Right lobe of liver (tissue), 6 donors: Measurements from ENCODE around the gene ZKSCAN5. TPM values are rescaled to one million over a fixed set of nuclear protein-coding genes. Genes with fewer than 3 reads are reported as not detected.
"Not testable (repeated sequence)": the region's sequence is repeated elsewhere in the genome, so short reads cannot be mapped to it uniquely, and the experiment has no call there.

Experiments
- ATAC-seq, 4 donors: fragments of 200-7000 bp; cut with Tn5 transposase; one replicate each; pipeline ENCODE4 v1.9.1; 2020; ENCODE audit warnings: mild to moderate bottlenecking in 4 of 4, moderate library complexity in 4 of 4
- DNase-seq, 3 donors: peaks; one replicate each; pipeline ENCODE4 v3.0.0-alpha.2; 2020
- H3K27ac ChIP-seq, 3 donors: fragments of 200-600 bp; one replicate each; pipeline ENCODE4 v1.8.0; 2022
- H3K27me3 ChIP-seq, 2 donors: fragments of 200-600 bp; one replicate each; pipeline ENCODE4 v1.8.0; 2022
- H3K36me3 ChIP-seq, 4 donors: fragments of 200-600 bp; sonication (generic) in 1 of 4; one replicate each; pipeline versions ENCODE4 v1.5.1 to v1.8.0; 2017 to 2022; ENCODE audit warnings: control low read depth in 1 of 4
- H3K4me1 ChIP-seq, 4 donors: fragments of 200-600 bp; sonication (generic) in 1 of 4; one replicate each; pipeline versions ENCODE4 v1.5.1 to v1.8.0; 2017 to 2022; ENCODE audit warnings: control low read depth in 1 of 4
- H3K4me3 ChIP-seq, 3 donors: fragments of 200-600 bp; one replicate each; pipeline ENCODE4 v1.8.0; 2022
- H3K9me3 ChIP-seq, 4 donors: fragments of 200-600 bp; sonication (generic) in 1 of 4; one replicate each; pipeline versions ENCODE4 v1.5.1 to v1.8.0; 2017 to 2022; ENCODE audit warnings: control low read depth in 1 of 4
- CTCF ChIP-seq, 4 donors: fragments of 200-600 bp in 3 of 4; fragments of 450-650 bp in 1 of 4; IDR thresholded peaks; one replicate each; pipeline versions ENCODE4 v1.5.1 to v1.8.0; 2016 to 2022; ENCODE audit warnings: antibody characterized with exemption in 4 of 4, mild to moderate bottlenecking in 2 of 4
- POLR2A ChIP-seq: fragments of 450-650 bp; IDR thresholded peaks from one replicate; pipeline ENCODE4 v1.6.1; 2017; ENCODE audit warnings: antibody characterized with exemption, mild to moderate bottlenecking
- WGBS: methylation state at CpG from one replicate; pipeline ENCODE4 v1.1.6; 2018; ENCODE audit warnings: low coverage, low lambda C conversion rate; ENCODE audit not compliant: insufficient coverage; ENCODE audit errors: missing lambda C conversion rate; 5-methylcytosine and 5-hydroxymethylcytosine counted together
- intact Hi-C, 2 donors: fragments of 100-400 bp; cut with DNase I; formaldehyde crosslinking; loops; one replicate each; pipeline versions ENCODE4 v1.11.2 to v1.14.1; 2022
- total RNA-seq, 6 experiments: library from RNA; depleted of rRNA in 2 of 6; stranded (reverse); fragments of >200 nt in 2 of 6; fragmentation: NEBNext Ultra II Directional in 3 of 6; extraction: Animal tissue kit (Norgen Biotek cat#: 25700) in 3 of 6; gene quantifications; one replicate each; pipeline versions ENCODE4 v1.1.0 to v1.2.4, GENCODE V29; 2016 to 2023
- donor health status: DM: no; HTN: yes; CAD: no.
- donor health status: DM: no; HTN: no; CAD: no.
- donor health status: DM: no; HTN: no; CAD: no.
- donor health status: DM: no; HTN: yes; CAD: no.
- donor health status: DM: no; HTN: yes; CAD: no.

The ZKSCAN5 gene
- total RNA-seq, 6 experiments from 2014 or later = 2.7 to 4.4 (median 3.1) TPM

- DNase-seq = no peak
Measured at GRCh38 chr7:99576251-99576650, 71.8 kb downstream of the ZKSCAN5 start.

GRCh38 chr7:99579281-99579955, 75.0 kb downstream of the ZKSCAN5 start:
- DNase-seq = no peak
- Histone ChIP-seq H3K27me3 (no peaks in the 10 kb centered on the region), H3K27ac (no peak overlapping the region), H3K4me3 (peak overlapping the region in 1 of 3 donors; percentile 46), H3K4me1 (peaks cover 0 to 10% (median 2%) of the 10 kb centered on the region in 4 donors), H3K36me3 (no peaks in the 10 kb centered on the region), H3K9me3 (no peaks in the 10 kb centered on the region)
- 51% methylated on average over 10 of the region's 10 CpGs for WGBS
- intact Hi-C loops = no loop called here
- TF ChIP-seq CTCF (IDR thresholded peaks at IDR 0.05) = no peak
- TF ChIP-seq POLR2A = no peak
- no peak for ATAC-seq

More at GRCh38 chr7:99576251-99576650, 71.8 kb downstream of the ZKSCAN5 start:
- no peak for ATAC-seq
- peaks cover 0 to 10% (median 2%) of the 10 kb centered on the region in 4 donors for H3K4me1 ChIP-seq
- peaks cover 0 to 11% (median 2%) of the 10 kb centered on the region in 4 donors for H3K36me3 ChIP-seq
- no peaks in the 10 kb centered on the region for H3K9me3 ChIP-seq
- H3K27ac ChIP-seq = no peak overlapping the region
- WGBS = 76% methylated on average over 3 of the region's 3 CpGs
- H3K4me3 ChIP-seq = no peak overlapping the region
- no peak for TF ChIP-seq CTCF (IDR thresholded peaks at IDR 0.05)
- TF ChIP-seq POLR2A = no peak
- no peaks in the 10 kb centered on the region for H3K27me3 ChIP-seq
- intact Hi-C loops = no loop called here

GRCh38 chr7:99579956-99580777, 75.7 kb downstream of the ZKSCAN5 start:
- peak overlapping the region; percentile 39 to 51 (median 46) for H3K4me3 ChIP-seq
- ATAC-seq = peak; percentile 73 to 78 (median 74)
- peaks cover 0 to 10% (median 2%) of the 10 kb centered on the region in 4 donors for H3K4me1 ChIP-seq
- no peak overlapping the region for H3K27ac ChIP-seq
- no peak for TF ChIP-seq POLR2A
- TF ChIP-seq CTCF (IDR thresholded peaks at IDR 0.05) = peak in 2 of 4 donors; percentile 8 to 14
- 4% methylated on average over 25 of the region's 54 CpGs for WGBS
- H3K36me3 ChIP-seq = no peaks in the 10 kb centered on the region
- H3K27me3 ChIP-seq = no peaks in the 10 kb centered on the region
- no peaks in the 10 kb centered on the region for H3K9me3 ChIP-seq
- peak in 1 of 3 donors; percentile 24 for DNase-seq
- intact Hi-C loops = no loop called here

GRCh38 chr7:99580778-99581332, 76.4 kb downstream of the ZKSCAN5 start:
- peak overlapping the region; percentile 39 to 51 (median 46) for H3K4me3 ChIP-seq
- intact Hi-C loops, ATAC-seq, H3K36me3 ChIP-seq, H3K9me3 ChIP-seq, DNase-seq, H3K27me3 ChIP-seq, H3K27ac ChIP-seq: not testable (repeated sequence)
- WGBS = 55% methylated on average over 4 of the region's 4 CpGs
- peaks cover 0 to 10% (median 2%) of the 10 kb centered on the region in 4 donors for H3K4me1 ChIP-seq

Other genes starting within 250 kb of the ZKSCAN5 start
- gene MYH16, start 231.8 kb upstream of the ZKSCAN5 start, total RNA-seq = not detected
- gene ARPC1A, start 178.8 kb upstream of the ZKSCAN5 start, total RNA-seq = 10 to 100 TPM; 50.0 to 78.0 (median 63.4) TPM
- gene ARPC1B, start 129.9 kb upstream of the ZKSCAN5 start, total RNA-seq = 100 to 1,000 TPM in 2 of 6 experiments, 10 to 100 TPM in 4; 24.4 to 197 (median 52.7) TPM
- gene PDAP1, start 96.1 kb upstream of the ZKSCAN5 start, total RNA-seq = 10 to 100 TPM; 36.3 to 52.9 (median 39.6) TPM
- 10 to 100 TPM; 25.6 to 49.2 (median 33.3) TPM for gene BUD31, start 95.7 kb upstream of the ZKSCAN5 start, total RNA-seq
- 1 to 10 TPM; 2.4 to 5.3 (median 2.8) TPM for gene PTCD1, start 65.9 kb upstream of the ZKSCAN5 start, total RNA-seq
- gene CPSF4, start 65.7 kb upstream of the ZKSCAN5 start, total RNA-seq = 10 to 100 TPM; 10.1 to 16.7 (median 12.0) TPM
- 1,000 to 10,000 TPM in 2 of 6 experiments, 100 to 1,000 TPM in 4; 134 to 1,633 (median 145) TPM for gene ATP5MF, start 38.5 kb upstream of the ZKSCAN5 start, total RNA-seq
- gene ZNF789, start 31.8 kb upstream of the ZKSCAN5 start, total RNA-seq = 1 to 10 TPM; 2.8 to 5.6 (median 4.0) TPM
- 10 to 100 TPM in 2 of 6 experiments, 1 to 10 TPM in 4; 6.6 to 12.3 (median 9.4) TPM for gene ZNF394, start 4.4 kb upstream of the ZKSCAN5 start, total RNA-seq
- gene FAM200A, start 47.5 kb downstream of the ZKSCAN5 start, total RNA-seq = 1 to 10 TPM; 1.4 to 3.4 (median 2.3) TPM
- 10 to 100 TPM; 21.5 to 44.4 (median 26.0) TPM for gene ZNF655, start 54.0 kb downstream of the ZKSCAN5 start, total RNA-seq
- 1 to 10 TPM in 1 of 6 experiments, under 1 TPM in 3, not detected in 2; 0.25 to 1.4 (median 0.29) TPM for gene TMEM225B, start 93.6 kb downstream of the ZKSCAN5 start, total RNA-seq
- 1 to 10 TPM; 4.5 to 7.4 (median 6.0) TPM for gene ZSCAN25, start 112.3 kb downstream of the ZKSCAN5 start, total RNA-seq
- 100 to 1,000 TPM; 307 to 774 (median 646) TPM for gene CYP3A5, start 175.3 kb downstream of the ZKSCAN5 start, total RNA-seq
- gene CYP3A7, start 230.5 kb downstream of the ZKSCAN5 start, total RNA-seq = 100 to 1,000 TPM in 4 of 6 experiments, 10 to 100 TPM in 2; 19.8 to 623 (median 340) TPM